C1 segment of cervical spinal cord (tissue), 14 donors: Measurements from ENCODE around the gene TLNRD1.

Source experiments
- DNase-seq, 14 donors: peaks; one replicate each; lab custom pipeline; 2025; lab: John Stamatoyannopoulos, UW

The TLNRD1 gene

GRCh38 chr15:80977627-80978036 is 23.1 kb upstream of the TLNRD1 start:
- DNase-seq = peak in 10 of 14 donors; percentile 10 to 63 (median 50)

- no peak for DNase-seq
Measured at GRCh38 chr15:80978685-80979329, 21.9 kb upstream of the TLNRD1 start.

GRCh38 chr15:80979538-80980200 is 21.1 kb upstream of the TLNRD1 start:
- no peak for DNase-seq

GRCh38 chr15:80982205-80982604 is 18.5 kb upstream of the TLNRD1 start:
- no peak for DNase-seq

GRCh38 chr15:80982839-80983238 is 17.9 kb upstream of the TLNRD1 start:
- no peak for DNase-seq

- DNase-seq = no peak
Measured at GRCh38 chr15:80984856-80985255, 15.9 kb upstream of the TLNRD1 start.

GRCh38 chr15:80985981-80986380 is 14.7 kb upstream of the TLNRD1 start:
- no peak for DNase-seq

GRCh38 chr15:80986487-80986886 is 14.2 kb upstream of the TLNRD1 start:
- DNase-seq = no peak

GRCh38 chr15:80988148-80988796 is 12.5 kb upstream of the TLNRD1 start:
- DNase-seq = no peak

GRCh38 chr15:80989081-80989517 is 11.6 kb upstream of the TLNRD1 start:
- peak in 1 of 14 donors; percentile 68 for DNase-seq

- DNase-seq = peak; percentile 79 to 97 (median 94)
Measured at GRCh38 chr15:80989518-80990478, 10.9 kb upstream of the TLNRD1 start, which contains the start of gene MESD. Gene MESD (minus strand): TSS chr15:80989819. CDS start chr15:80989791, 28 bp downstream.

GRCh38 chr15:80990955-80991354 is 9.8 kb upstream of the TLNRD1 start:
- no peak for DNase-seq

GRCh38 chr15:80991421-80991820 is 9.3 kb upstream of the TLNRD1 start:
- DNase-seq = peak in 8 of 14 donors; percentile 13 to 46 (median 23)

- DNase-seq = no peak
Measured at GRCh38 chr15:80992006-80992405, 8.7 kb upstream of the TLNRD1 start.

- no peak for DNase-seq
Measured at GRCh38 chr15:80992441-80992840, 8.3 kb upstream of the TLNRD1 start.

- DNase-seq = no peak
Measured at GRCh38 chr15:80996247-80996646, 4.5 kb upstream of the TLNRD1 start.

- DNase-seq = no peak
Measured at GRCh38 chr15:80997692-80998091, 3.0 kb upstream of the TLNRD1 start.

GRCh38 chr15:80998251-80998650 is 2.5 kb upstream of the TLNRD1 start:
- DNase-seq = no peak

- DNase-seq = no peak
Measured at GRCh38 chr15:80999623-81000036, 1.1 kb upstream of the TLNRD1 start.

GRCh38 chr15:81000144-81000623 is 539 bp upstream of the TLNRD1 start:
- DNase-seq = peak in 5 of 14 donors; percentile 52 to 68 (median 63)
